ENCODE results near the gene WFDC1. TPM values are rescaled to one million over a fixed set of nuclear protein-coding genes. Genes with fewer than 3 reads are reported as not detected.

Gene WFDC1
- polyA plus RNA-seq, 4 donors = 1.6 to 5.4 (median 3.8) TPM

GRCh38 chr16:84349862-84350684, 55.4 kb downstream of the WFDC1 start:
- peaks cover 0 to 10% (median 0%) of the 10 kb centered on the region in 3 donors for H3K4me1 ChIP-seq (ENCODE audit: control insufficient read depth in 3 of 3, insufficient read depth in 2 of 3, low read depth in 1 of 3, low read length in 2 of 3)
- no peaks in the 10 kb centered on the region for H3K36me3 ChIP-seq (ENCODE audit: control insufficient read depth in 3 of 3, insufficient read depth in 2 of 3, low read depth in 1 of 3, low read length in 3 of 3)
- DNase-seq (peak; percentile 67 to 78), FAIRE-seq (no peak)
- no peak overlapping the region for H3K4me3 ChIP-seq (ENCODE audit: low read depth in 1 of 3, low read length in 3 of 3)
- WGBS, 3 donors = 20 to 65% (median 40%) methylated on average over 11 of the region's 11 CpGs
- no peaks in the 10 kb centered on the region for H3K9me3 ChIP-seq (ENCODE audit: control insufficient read depth in 2 of 2, insufficient read depth in 1 of 2, low read depth in 1 of 2, low read length in 1 of 2)
- H3K27ac ChIP-seq (ENCODE audit: low read depth in 1 of 3, low read length in 2 of 3) = peak overlapping the region in 2 of 3 donors; percentile 48 to 77
- H3K27me3 ChIP-seq (ENCODE audit: control insufficient read depth in 3 of 3, insufficient read depth in 3 of 3, low read length in 3 of 3) = no peaks in the 10 kb centered on the region

DNA sequence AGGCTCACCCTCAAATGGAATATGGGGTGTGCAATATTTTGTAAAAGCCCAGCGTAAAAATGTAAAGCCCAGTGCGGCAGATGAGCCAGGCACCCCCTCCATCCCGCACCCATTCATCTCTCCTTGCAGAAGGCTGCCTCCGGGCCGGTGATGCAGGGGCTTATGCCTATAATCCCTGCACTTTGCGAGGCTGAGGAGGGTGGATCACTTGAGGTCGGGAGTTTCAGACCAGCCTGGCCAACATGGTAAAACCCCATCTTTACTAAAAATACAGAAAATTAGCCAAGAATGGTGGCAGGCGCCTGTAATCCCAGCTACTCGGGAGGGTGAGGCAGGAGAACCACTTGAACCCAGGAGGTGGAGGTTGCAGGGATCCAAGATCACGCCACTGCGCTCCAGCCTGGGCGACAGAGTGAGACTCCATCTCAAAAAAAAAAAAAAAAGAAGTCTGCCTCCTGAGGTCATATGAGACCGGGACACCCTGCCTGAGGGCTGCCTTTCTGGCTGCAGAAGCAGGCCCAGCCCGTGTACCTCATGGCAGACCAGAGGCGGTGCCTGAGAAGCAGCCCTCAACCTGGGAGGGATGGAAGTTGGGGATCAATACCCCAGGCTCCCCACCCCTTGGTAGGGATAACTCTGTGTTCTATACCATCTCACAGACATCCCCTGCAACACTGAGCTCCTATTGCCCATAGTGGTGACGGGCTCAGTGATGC, 56.2 kb downstream of the WFDC1 start:
- Histone ChIP-seq H3K9me3 (ENCODE audit: control insufficient read depth in 2 of 2, insufficient read depth in 1 of 2, low read depth in 1 of 2, low read length in 1 of 2) (no peaks in the 10 kb centered on the region), H3K4me1 (ENCODE audit: control insufficient read depth in 3 of 3, insufficient read depth in 2 of 3, low read depth in 1 of 3, low read length in 2 of 3) (peaks cover 0 to 10% (median 0%) of the 10 kb centered on the region in 3 donors), H3K27me3 (ENCODE audit: control insufficient read depth in 3 of 3, insufficient read depth in 3 of 3, low read length in 3 of 3) (no peaks in the 10 kb centered on the region), H3K27ac (ENCODE audit: low read depth in 1 of 3, low read length in 2 of 3) (peak overlapping the region in 1 of 3 donors; percentile 62), H3K36me3 (ENCODE audit: control insufficient read depth in 3 of 3, insufficient read depth in 2 of 3, low read depth in 1 of 3, low read length in 3 of 3) (no peaks in the 10 kb centered on the region), H3K4me3 (ENCODE audit: low read depth in 1 of 3, low read length in 3 of 3) (no peak overlapping the region)
- 47 to 80% (median 65%) methylated on average over 14 to 16 of the region's 16 CpGs for WGBS, 3 donors
- FAIRE-seq (no peak), DNase-seq (no peak)

- DNase-seq (peak in 1 of 2 donors; percentile 74), FAIRE-seq (no peak)
- Histone ChIP-seq H3K36me3 (ENCODE audit: control insufficient read depth in 3 of 3, insufficient read depth in 2 of 3, low read depth in 1 of 3, low read length in 3 of 3) (no peaks in the 10 kb centered on the region), H3K27me3 (ENCODE audit: control insufficient read depth in 3 of 3, insufficient read depth in 3 of 3, low read length in 3 of 3) (no peaks in the 10 kb centered on the region), H3K4me1 (ENCODE audit: control insufficient read depth in 3 of 3, insufficient read depth in 2 of 3, low read depth in 1 of 3, low read length in 2 of 3) (peaks cover under 1 to 10% (median 4%) of the 10 kb centered on the region in 3 donors), H3K4me3 (ENCODE audit: low read depth in 1 of 3, low read length in 3 of 3) (no peak overlapping the region), H3K27ac (ENCODE audit: low read depth in 1 of 3, low read length in 2 of 3) (no peak overlapping the region), H3K9me3 (ENCODE audit: control insufficient read depth in 2 of 2, insufficient read depth in 1 of 2, low read depth in 1 of 2, low read length in 1 of 2) (no peaks in the 10 kb centered on the region)
- WGBS, 3 donors = 55 to 83% (median 60%) methylated on average over 8 of the region's 8 CpGs
Observed at GRCh38 chr16:84351630-84352029, 57.0 kb downstream of the WFDC1 start.

- Histone ChIP-seq H3K4me3 (ENCODE audit: low read depth in 1 of 3, low read length in 3 of 3) (no peak overlapping the region), H3K27ac (ENCODE audit: low read depth in 1 of 3, low read length in 2 of 3) (no peak overlapping the region), H3K36me3 (ENCODE audit: control insufficient read depth in 3 of 3, insufficient read depth in 2 of 3, low read depth in 1 of 3, low read length in 3 of 3) (no peaks in the 10 kb centered on the region), H3K4me1 (ENCODE audit: control insufficient read depth in 3 of 3, insufficient read depth in 2 of 3, low read depth in 1 of 3, low read length in 2 of 3) (peaks cover 1 to 14% (median 4%) of the 10 kb centered on the region in 3 donors), H3K9me3 (ENCODE audit: control insufficient read depth in 2 of 2, insufficient read depth in 1 of 2, low read depth in 1 of 2, low read length in 1 of 2) (no peaks in the 10 kb centered on the region), H3K27me3 (ENCODE audit: control insufficient read depth in 3 of 3, insufficient read depth in 3 of 3, low read length in 3 of 3) (no peaks in the 10 kb centered on the region)
- FAIRE-seq (no peak), DNase-seq (no peak)
- 79 to 81% (median 81%) methylated on average over 6 of the region's 6 CpGs for WGBS, 3 donors
Observed at GRCh38 chr16:84354306-84354705, 59.6 kb downstream of the WFDC1 start.

DNA sequence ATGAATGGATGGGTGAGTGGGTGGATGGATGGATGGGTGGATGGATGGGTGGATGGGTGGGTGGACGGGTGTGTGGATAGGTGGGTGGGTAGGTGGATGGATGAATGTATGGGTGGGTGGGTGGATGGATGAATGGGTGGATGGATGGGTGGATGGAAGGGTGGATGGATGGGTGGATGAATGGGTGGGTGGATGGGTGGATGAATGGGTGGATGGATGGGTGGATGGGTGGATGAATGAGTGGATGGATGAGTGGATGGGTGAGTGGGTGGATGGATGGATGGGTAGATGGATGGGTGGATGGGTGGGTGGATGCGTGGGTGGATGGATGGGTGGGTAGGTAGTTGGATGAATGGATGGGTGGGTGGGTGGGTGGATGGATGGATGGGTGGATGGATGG, 60.5 kb downstream of the WFDC1 start:
- WGBS, 3 donors = 90 to 92% (median 90%) methylated on average over 2 of the region's 2 CpGs
- Histone ChIP-seq H3K27me3 (ENCODE audit: control insufficient read depth in 3 of 3, insufficient read depth in 3 of 3, low read length in 3 of 3) (no peaks in the 10 kb centered on the region), H3K27ac (ENCODE audit: low read depth in 1 of 3, low read length in 2 of 3) (no peak overlapping the region), H3K9me3 (ENCODE audit: control insufficient read depth in 2 of 2, insufficient read depth in 1 of 2, low read depth in 1 of 2, low read length in 1 of 2) (no peaks in the 10 kb centered on the region), H3K4me1 (ENCODE audit: control insufficient read depth in 3 of 3, insufficient read depth in 2 of 3, low read depth in 1 of 3, low read length in 2 of 3) (peaks cover 1 to 14% (median 4%) of the 10 kb centered on the region in 3 donors), H3K4me3 (ENCODE audit: low read depth in 1 of 3, low read length in 3 of 3) (no peak overlapping the region), H3K36me3 (ENCODE audit: control insufficient read depth in 3 of 3, insufficient read depth in 2 of 3, low read depth in 1 of 3, low read length in 3 of 3) (no peaks in the 10 kb centered on the region)
- no peak for FAIRE-seq
- no peak for DNase-seq

DNA sequence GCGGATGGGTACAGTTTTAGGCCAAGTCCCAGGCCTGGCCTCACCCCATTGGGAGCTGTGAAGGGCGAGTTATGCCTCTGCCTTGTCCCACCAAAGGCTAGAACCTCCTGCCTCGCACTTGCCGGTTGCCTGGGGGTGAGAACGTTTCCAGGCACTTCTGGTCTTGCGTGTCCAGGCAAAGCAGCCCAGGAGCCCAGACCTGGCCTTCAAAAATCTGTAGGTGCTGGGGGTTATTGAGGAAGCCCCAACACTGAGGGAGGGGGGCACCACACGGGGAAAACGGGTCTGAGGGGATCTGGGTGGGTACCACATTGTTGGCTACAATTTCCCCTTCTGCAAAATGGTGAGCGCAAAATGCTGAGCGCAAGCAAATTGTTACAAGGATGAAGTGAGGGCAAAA, 61.5 kb downstream of the WFDC1 start:
- WGBS, 3 donors = 70 to 82% (median 76%) methylated on average over 10 of the region's 10 CpGs
- Histone ChIP-seq H3K27ac (ENCODE audit: low read depth in 1 of 3, low read length in 2 of 3) (no peak overlapping the region), H3K9me3 (ENCODE audit: control insufficient read depth in 2 of 2, insufficient read depth in 1 of 2, low read depth in 1 of 2, low read length in 1 of 2) (no peaks in the 10 kb centered on the region), H3K4me3 (ENCODE audit: low read depth in 1 of 3, low read length in 3 of 3) (no peak overlapping the region), H3K27me3 (ENCODE audit: control insufficient read depth in 3 of 3, insufficient read depth in 3 of 3, low read length in 3 of 3) (no peaks in the 10 kb centered on the region), H3K4me1 (ENCODE audit: control insufficient read depth in 3 of 3, insufficient read depth in 2 of 3, low read depth in 1 of 3, low read length in 2 of 3) (peaks cover 1 to 9% (median 4%) of the 10 kb centered on the region in 3 donors), H3K36me3 (ENCODE audit: control insufficient read depth in 3 of 3, insufficient read depth in 2 of 3, low read depth in 1 of 3, low read length in 3 of 3) (no peaks in the 10 kb centered on the region)
- no peak for DNase-seq
- FAIRE-seq = no peak

DNA sequence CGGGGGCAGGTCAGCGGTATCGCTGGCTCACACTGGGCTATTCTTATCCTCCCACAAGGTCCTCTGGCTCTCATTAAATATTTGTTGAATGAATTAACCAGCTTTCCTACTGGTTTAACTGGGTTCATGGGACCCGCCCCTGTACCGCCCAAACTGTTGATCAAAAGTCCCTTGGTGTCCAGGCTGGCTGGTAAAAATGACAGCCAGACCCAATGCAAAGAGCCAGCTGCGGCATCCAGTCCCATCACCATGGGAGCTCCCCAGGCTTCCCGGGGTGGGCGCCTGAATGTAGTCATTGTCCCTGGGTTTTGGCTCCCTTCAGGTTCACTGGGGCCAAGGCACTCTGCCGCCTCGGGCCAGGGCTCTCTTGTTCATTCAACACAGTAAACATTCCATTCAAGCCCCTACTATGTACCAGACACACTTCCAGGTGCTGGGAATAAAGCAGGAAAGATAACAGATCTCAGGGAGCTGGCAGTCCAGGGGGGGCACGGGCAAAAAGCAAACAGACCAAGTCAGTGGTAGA, 62.0 kb downstream of the WFDC1 start:
- WGBS, 3 donors = 38 to 65% (median 49%) methylated on average over 11 of the region's 11 CpGs
- no peak overlapping the region for H3K4me3 ChIP-seq (ENCODE audit: low read depth in 1 of 3, low read length in 3 of 3)
- FAIRE-seq (no peak), DNase-seq (peak in 1 of 2 donors; percentile 37)
- H3K27ac ChIP-seq (ENCODE audit: low read depth in 1 of 3, low read length in 2 of 3) = no peak overlapping the region
- no peaks in the 10 kb centered on the region for H3K9me3 ChIP-seq (ENCODE audit: control insufficient read depth in 2 of 2, insufficient read depth in 1 of 2, low read depth in 1 of 2, low read length in 1 of 2)
- no peaks in the 10 kb centered on the region for H3K36me3 ChIP-seq (ENCODE audit: control insufficient read depth in 3 of 3, insufficient read depth in 2 of 3, low read depth in 1 of 3, low read length in 3 of 3)
- peaks cover 1 to 8% (median 4%) of the 10 kb centered on the region in 3 donors for H3K4me1 ChIP-seq (ENCODE audit: control insufficient read depth in 3 of 3, insufficient read depth in 2 of 3, low read depth in 1 of 3, low read length in 2 of 3)
- no peaks in the 10 kb centered on the region for H3K27me3 ChIP-seq (ENCODE audit: control insufficient read depth in 3 of 3, insufficient read depth in 3 of 3, low read length in 3 of 3)

- DNase-seq (no peak), FAIRE-seq (no peak)
- no peaks in the 10 kb centered on the region for H3K27me3 ChIP-seq (ENCODE audit: control insufficient read depth in 3 of 3, insufficient read depth in 3 of 3, low read length in 3 of 3)
- H3K4me3 ChIP-seq (ENCODE audit: low read depth in 1 of 3, low read length in 3 of 3) = no peak overlapping the region
- peaks cover 1 to 8% (median 4%) of the 10 kb centered on the region in 3 donors for H3K4me1 ChIP-seq (ENCODE audit: control insufficient read depth in 3 of 3, insufficient read depth in 2 of 3, low read depth in 1 of 3, low read length in 2 of 3)
- H3K27ac ChIP-seq (ENCODE audit: low read depth in 1 of 3, low read length in 2 of 3) = no peak overlapping the region
- H3K36me3 ChIP-seq (ENCODE audit: control insufficient read depth in 3 of 3, insufficient read depth in 2 of 3, low read depth in 1 of 3, low read length in 3 of 3) = no peaks in the 10 kb centered on the region
- whole genome bisulfite sequencing, 3 donors = 58 to 73% (median 65%) methylated on average over 9 of the region's 9 CpGs
- no peaks in the 10 kb centered on the region for H3K9me3 ChIP-seq (ENCODE audit: control insufficient read depth in 2 of 2, insufficient read depth in 1 of 2, low read depth in 1 of 2, low read length in 1 of 2)
Observed at GRCh38 chr16:84357191-84357651, 62.5 kb downstream of the WFDC1 start.
